Peyer's patch (tissue), 4 donors: Measurements from ENCODE around the gene RASGRP3. TPM values are rescaled to one million over a fixed set of nuclear protein-coding genes. Genes with fewer than 3 reads are reported as not detected.

ENCODE experiments used
- DNase-seq, 3 donors: peaks; one replicate each; pipeline ENCODE4 v3.0.0-alpha.2; 2017 to 2019
- H3K27ac ChIP-seq, 4 donors: fragments of 200-600 bp; sonication (generic); one replicate each; pipeline ENCODE4 v1.5.1; 2016 to 2019
- H3K27me3 ChIP-seq, 2 donors: fragments of 200-600 bp; sonication (generic); one replicate each; pipeline ENCODE4 v1.5.1; 2019
- H3K36me3 ChIP-seq, 3 donors: fragments of 200-600 bp; sonication (generic); one replicate each; pipeline ENCODE4 v1.5.1; 2016 to 2019
- H3K4me1 ChIP-seq, 4 donors: fragments of 200-600 bp; sonication (generic); one replicate each; pipeline ENCODE4 v1.5.1; 2016 to 2019
- H3K4me3 ChIP-seq, 4 donors: fragments of 200-600 bp; sonication (generic); 1 replicate in 3 of 4; 2 replicates in 1 of 4; pipeline ENCODE4 v1.5.1; 2016 to 2019; ENCODE audit warnings: mild to moderate bottlenecking in 1 of 4
- H3K9me3 ChIP-seq, 4 donors: fragments of 200-600 bp; sonication (generic); one replicate each; pipeline ENCODE4 v1.5.1; 2016 to 2019; ENCODE audit warnings: mild to moderate bottlenecking in 1 of 4
- CTCF ChIP-seq, 6 experiments: fragments of 450-650 bp in 4 of 6; fragments of 200-600 bp in 2 of 6; sonication (generic) in 1 of 6; IDR thresholded peaks; one replicate each; pipeline ENCODE4 v1.5.1; 2017 to 2019; ENCODE audit warnings: antibody characterized with exemption in 6 of 6, mild to moderate bottlenecking in 3 of 6, moderate library complexity in 1 of 6
- POLR2A ChIP-seq, 2 donors: fragments of 450-650 bp; IDR thresholded peaks; one replicate each; pipeline ENCODE4 v1.5.1; 2017; ENCODE audit warnings: antibody characterized with exemption in 2 of 2, mild to moderate bottlenecking in 2 of 2, moderate library complexity in 2 of 2
- total RNA-seq, 4 donors: library from RNA; depleted of rRNA; stranded (reverse); fragments of >200 nt; gene quantifications; one replicate each; pipeline ENCODE4 v1.1.0, GENCODE V29; 2016

Gene RASGRP3
- total RNA-seq, 4 donors from 2014 or later, result 1.9 to 66.8 (median 12.3) TPM

GRCh38 chr2:33492399-33493134 is 16.1 kb downstream of the RASGRP3 start:
- Histone ChIP-seq H3K27me3 (no peaks in the 10 kb centered on the region), H3K4me3 (no peak overlapping the region), H3K4me1 (peaks cover 0 to 9% (median 0%) of the 10 kb centered on the region in 4 donors), H3K9me3 (no peaks in the 10 kb centered on the region), H3K27ac (peak overlapping the region in 1 of 4 donors; percentile 4), H3K36me3 (no peaks in the 10 kb centered on the region)
- no peak for DNase-seq
- no peak for TF ChIP-seq CTCF (IDR thresholded peaks at IDR 0.05)
- no peak for TF ChIP-seq POLR2A (IDR thresholded peaks at IDR 0.05)

GRCh38 chr2:33494155-33494779 is 17.8 kb downstream of the RASGRP3 start:
- Histone ChIP-seq H3K27ac (peak overlapping the region in 1 of 4 donors; percentile 60), H3K9me3 (no peaks in the 10 kb centered on the region), H3K4me3 (no peak overlapping the region), H3K36me3 (no peaks in the 10 kb centered on the region), H3K27me3 (no peaks in the 10 kb centered on the region), H3K4me1 (peaks cover 0 to 10% (median 0%) of the 10 kb centered on the region in 4 donors)
- DNase-seq, result no peak
- TF ChIP-seq CTCF (IDR thresholded peaks at IDR 0.05) (no peak), POLR2A (IDR thresholded peaks at IDR 0.05) (no peak)

- no peaks in the 10 kb centered on the region for H3K9me3 ChIP-seq
- no peaks in the 10 kb centered on the region for H3K27me3 ChIP-seq
- H3K36me3 ChIP-seq, result no peaks in the 10 kb centered on the region
- no peak for DNase-seq
- no peak for TF ChIP-seq POLR2A (IDR thresholded peaks at IDR 0.05)
- TF ChIP-seq CTCF (IDR thresholded peaks at IDR 0.05), result no peak
- H3K27ac ChIP-seq, result peak overlapping the region in 1 of 4 donors; percentile 60
- no peak overlapping the region for H3K4me3 ChIP-seq
- peaks cover 0 to 10% (median 0%) of the 10 kb centered on the region in 4 donors for H3K4me1 ChIP-seq
These were observed 18.6 kb downstream of the RASGRP3 start for GRCh38 chr2:33494877-33495641.

- peak overlapping the region in 1 of 4 donors; percentile 60 for H3K27ac ChIP-seq
- no peak overlapping the region for H3K4me3 ChIP-seq
- TF ChIP-seq CTCF (IDR thresholded peaks at IDR 0.05), result no peak
- TF ChIP-seq POLR2A (IDR thresholded peaks at IDR 0.05), result no peak
- no peaks in the 10 kb centered on the region for H3K9me3 ChIP-seq
- DNase-seq, result no peak
- H3K36me3 ChIP-seq, result no peaks in the 10 kb centered on the region
- no peaks in the 10 kb centered on the region for H3K27me3 ChIP-seq
- peaks cover 0 to 10% (median 0%) of the 10 kb centered on the region in 4 donors for H3K4me1 ChIP-seq
These were observed 19.2 kb downstream of the RASGRP3 start for GRCh38 chr2:33495683-33496082.

GRCh38 chr2:33496150-33496549 is 19.7 kb downstream of the RASGRP3 start:
- no peaks in the 10 kb centered on the region for H3K36me3 ChIP-seq
- no peak overlapping the region for H3K4me3 ChIP-seq
- no peak for DNase-seq
- H3K27ac ChIP-seq, result peak overlapping the region in 1 of 4 donors; percentile 40
- TF ChIP-seq POLR2A (IDR thresholded peaks at IDR 0.05) (no peak), CTCF (IDR thresholded peaks at IDR 0.05) (no peak)
- no peaks in the 10 kb centered on the region for H3K27me3 ChIP-seq
- no peaks in the 10 kb centered on the region for H3K9me3 ChIP-seq
- H3K4me1 ChIP-seq, result peaks cover 0 to 10% (median 0%) of the 10 kb centered on the region in 4 donors
